GM10248 (cell line): ENCODE measurements around the gene MRPL37.

Experiments
- CTCF ChIA-PET: fragments of 300-600 bp; sonication (Branson Sonifier 250); formaldehyde crosslinking; extraction: SDS; loops from one replicate; lab custom pipeline; 2021; ENCODE audit warnings: antibody characterized with exemption; lab: Yijun Ruan, JAX
- POLR2A ChIA-PET: fragments of 350-650 bp; sonication (Branson Sonifier 250); formaldehyde crosslinking; extraction: SDS; loops from one replicate; lab custom pipeline; 2020; ENCODE audit warnings: antibody characterized with exemption; lab: Yijun Ruan, JAX
- DNase-seq: peaks from one replicate; pipeline ENCODE4 v3.0.0; 2012; ENCODE audit errors: extremely low spot score
- CTCF ChIP-seq: IDR thresholded peaks from 2 replicates; pipeline ENCODE4 v1.5.1; 2012; ENCODE audit warnings: mild to moderate bottlenecking, low read depth; ENCODE audit errors: extremely low read depth, missing control alignments, control extremely low read depth

Gene MRPL37

GRCh38 chr1:54171606-54172005, 28.4 kb upstream of the MRPL37 start:
- DNase-seq: no peak
- no peak for TF ChIP-seq CTCF
- ChIA-PET POLR2A (no interaction called here), CTCF (interaction anchor here (1.4 to 2.5 kb wide), 3 partner anchors 10 to 49 kb away, joined by 3 to 9 read pairs (median 5); no protein-coding TSS in a partner anchor)

GRCh38 chr1:54172614-54173599, 27.1 kb upstream of the MRPL37 start:
- no peak for DNase-seq
- TF ChIP-seq CTCF: no peak
- CTCF ChIA-PET: interaction anchor here (1.1 to 2.5 kb wide), 3 partner anchors 9 to 26 kb away, joined by 3 to 6 read pairs (median 5); no protein-coding TSS in a partner anchor
- POLR2A ChIA-PET: no interaction called here

- no peak for TF ChIP-seq CTCF
- CTCF ChIA-PET: interaction anchor here (1.1 to 1.5 kb wide), 2 partner anchors 8 to 25 kb away, joined by 3 to 6 read pairs; no protein-coding TSS in a partner anchor
- no peak for DNase-seq
- POLR2A ChIA-PET: no interaction called here
Observed at GRCh38 chr1:54173681-54174080, 26.3 kb upstream of the MRPL37 start.

- POLR2A ChIA-PET: no interaction called here
- CTCF ChIA-PET: interaction anchor here (1.1 to 1.5 kb wide), 2 partner anchors 7 to 25 kb away, joined by 3 to 6 read pairs; no protein-coding TSS in a partner anchor
- no peak for DNase-seq
- no peak for TF ChIP-seq CTCF
Observed at GRCh38 chr1:54174106-54174505, 25.9 kb upstream of the MRPL37 start.

GRCh38 chr1:54176621-54177327, 23.2 kb upstream of the MRPL37 start:
- no peak for TF ChIP-seq CTCF
- POLR2A ChIA-PET: no interaction called here
- no peak for DNase-seq
- CTCF ChIA-PET: interaction anchor here (1.5 kb wide), 1 partner anchor 9 kb away, joined by 3 read pairs; no protein-coding TSS in a partner anchor

- ChIA-PET POLR2A (no interaction called here), CTCF (no interaction called here)
- DNase-seq: no peak
- TF ChIP-seq CTCF: no peak
Observed at GRCh38 chr1:54177726-54178125, 22.2 kb upstream of the MRPL37 start.
